ENCODE measurements around the gene STAC3. TPM values are rescaled to one million over a fixed set of nuclear protein-coding genes. Genes with fewer than 3 reads are reported as not detected.

The STAC3 gene
- total and polyA plus RNA-seq, 9 of the 15 experiments (the other 6 are each of a cell fraction or from before 2014, with no cell fraction given) = 0.45 to 6.4 (median 3.3) TPM

DNA sequence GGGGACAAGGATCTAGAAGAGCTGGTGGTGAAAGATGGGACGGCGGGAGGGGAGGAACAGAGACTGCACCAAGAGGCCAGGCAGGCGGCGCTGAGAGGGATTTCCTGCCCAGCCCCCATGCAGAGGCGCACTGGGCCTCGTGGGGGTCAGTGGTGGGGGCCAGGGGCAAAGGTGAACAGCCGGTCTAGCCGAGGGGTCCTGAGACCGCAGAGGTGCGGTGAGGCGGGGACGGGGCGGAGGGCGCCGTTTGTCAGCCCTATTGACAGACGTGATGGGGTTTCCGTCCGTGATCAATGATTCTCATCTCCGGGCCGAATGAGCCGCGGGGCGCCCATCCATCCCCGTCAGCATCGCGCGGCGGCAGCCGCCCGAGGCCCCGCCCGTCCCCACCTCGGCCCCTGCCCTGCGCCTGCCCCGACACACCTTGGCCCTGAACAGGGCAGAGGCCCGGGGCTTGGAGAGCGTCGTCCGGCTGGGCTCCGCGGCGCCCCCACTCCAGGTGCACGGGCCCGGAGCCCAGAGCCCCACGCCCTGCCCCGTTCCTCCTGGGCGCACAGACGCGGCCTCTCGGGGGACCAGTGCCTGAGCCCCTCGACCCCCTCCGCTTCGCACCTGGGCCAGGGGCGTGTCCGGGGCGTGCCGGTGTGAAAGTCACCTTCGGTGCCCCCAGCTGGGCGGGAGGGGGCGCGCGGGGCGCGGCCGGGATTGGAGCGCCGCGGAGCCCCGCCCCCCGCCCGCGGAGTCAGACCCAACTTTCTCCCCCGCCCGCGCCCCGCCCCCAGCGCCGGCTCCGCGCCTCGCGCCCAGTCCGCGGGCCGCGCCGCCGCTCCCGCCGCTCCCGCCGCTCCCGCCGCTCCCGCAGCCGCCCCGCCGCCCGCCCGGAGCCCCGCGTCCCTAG is 34.7 kb downstream of the STAC3 start, which contains the start of gene NXPH4:
TSS of gene NXPH4 (plus strand) at position 781 of the 898 bp plus-strand sequence. CDS start 176 bp downstream, outside the sequence.
- Histone ChIP-seq H3K4me3 (peak within 1 kb of the TSS; percentile 39), H3K9me1 (ENCODE audit: control insufficient read depth, insufficient read depth, low read length) (peaks cover 3% of the 10 kb centered on the region), H3K9ac (ENCODE audit: insufficient read depth in 1 of 2, low read depth in 2 of 2, low read length in 2 of 2) (peak within 1 kb of the TSS in 1 of 2 experiments; percentile 90; a peak in 2 of 4 replicates), H3K4me1 (replicated peaks in 1 of 2; ENCODE audit: control insufficient read depth in 2 of 2, insufficient read depth in 2 of 2, low read length in 2 of 2) (peaks cover 17 to 57% of the 10 kb centered on the region in 2 experiments; a peak in 4 of 5 replicates), H3K9me3 (replicated peaks; ENCODE audit: control insufficient read depth, insufficient read depth, low read depth, low read length) (no peaks in the 10 kb centered on the region), H4K20me1 (replicated peaks; ENCODE audit: control insufficient read depth, insufficient read depth, low read length) (peaks cover 13% of the 10 kb centered on the region; the same call in 1 of the 2 replicates), H3K27me3 (ENCODE audit: control insufficient read depth in 2 of 2, insufficient read depth in 2 of 2, low read length in 2 of 2) (peaks cover 44 to 71% of the 10 kb centered on the region in 2 experiments), H3K27ac (ENCODE audit: extremely low read depth, low read depth, low read length) (no peak within 1 kb of the TSS), H2AFZ (ENCODE audit: low read depth, low read length) (peak within 1 kb of the TSS; percentile 82), H3K36me3 (ENCODE audit: control insufficient read depth, insufficient read depth, low read length) (no peaks in the 10 kb centered on the region), H3K4me2 (ENCODE audit: insufficient read depth, low read length) (peak within 1 kb of the TSS; percentile 76), H3K79me2 (ENCODE audit: control insufficient read depth, insufficient read depth, low read length) (no peaks in the 10 kb centered on the region)
- BruUV-seq (replicated peaks) = no TSS peak
- ATAC-seq (peak; percentile 23), FAIRE-seq (no peak), DNase-seq (ENCODE audit: extremely low read depth in 1 of 4, low spot score in 3 of 4) (peak; percentile 72 to 95 (median 90))
- WGBS (ENCODE audit: insufficient coverage, low coverage, missing lambda C conversion rate) = 3% methylated on average over 28 of the region's 102 CpGs
- intact Hi-C loops (cut with micrococcal nuclease) (no loop called here), in situ Hi-C loops (cut with MboI) (no loop called here)
- CTCF ChIA-PET (ENCODE audit: low intra/inter-chr PET ratio) = interaction anchor here (0.7 to 7.2 kb wide), 2 partner anchors 22 to 28 kb away, joined by 4 to 186 read pairs; a partner anchor contains a TSS
- POLR2A ChIA-PET = interaction anchor here (0.6 to 2.2 kb wide), 4 partner anchors 13 to 406 kb away, joined by 3 to 8 read pairs (median 3); partner anchors contain the start of gene SHMT2
- TF ChIP-seq HDAC1 (IDR thresholded peaks at IDR 0.05) (peak in 1 of 2 experiments; percentile 38; a peak in 1 of 4 replicates), DDX20 (tag; IDR thresholded peaks at IDR 0.05; ENCODE audit: low read depth) (no peak), KLF6 (CRISPR knock-in tag; IDR thresholded peaks at IDR 0.05; ENCODE audit: borderline replicate concordance) (no peak), NR2C2 (CRISPR knock-in tag; IDR thresholded peaks at IDR 0.05) (no peak), NR2C2 (tag; IDR thresholded peaks at IDR 0.05) (0 out of 2 replicates have a peak, but pooled peaks have one; percentile 32), RB1 (IDR thresholded peaks at IDR 0.05; ENCODE audit: low read depth) (0 out of 2 replicates have a peak, but pooled peaks have one; percentile 25), MEIS2 (IDR thresholded peaks at IDR 0.05; ENCODE audit: partially characterized antibody) (peak; percentile 44), FOXJ2 (tag; IDR thresholded peaks at IDR 0.05) (no peak), L3MBTL2 (IDR thresholded peaks at IDR 0.05) (peak; percentile 86), ESRRA (IDR thresholded peaks at IDR 0.05; ENCODE audit: borderline replicate concordance, low read depth) (peak; percentile 87), KDM5B (IDR thresholded peaks at IDR 0.05; ENCODE audit: insufficient replicate concordance, low read depth, low read length) (no peak), MAZ (CRISPR knock-in tag; conservative IDR thresholded peaks at IDR 0.05 in 1 of 2, IDR thresholded peaks at IDR 0.05 in 1 of 2) (peak in 1 of 2 experiments; percentile 43; a peak in 2 of 4 replicates)
- TF ChIP-seq, protein P1, sequence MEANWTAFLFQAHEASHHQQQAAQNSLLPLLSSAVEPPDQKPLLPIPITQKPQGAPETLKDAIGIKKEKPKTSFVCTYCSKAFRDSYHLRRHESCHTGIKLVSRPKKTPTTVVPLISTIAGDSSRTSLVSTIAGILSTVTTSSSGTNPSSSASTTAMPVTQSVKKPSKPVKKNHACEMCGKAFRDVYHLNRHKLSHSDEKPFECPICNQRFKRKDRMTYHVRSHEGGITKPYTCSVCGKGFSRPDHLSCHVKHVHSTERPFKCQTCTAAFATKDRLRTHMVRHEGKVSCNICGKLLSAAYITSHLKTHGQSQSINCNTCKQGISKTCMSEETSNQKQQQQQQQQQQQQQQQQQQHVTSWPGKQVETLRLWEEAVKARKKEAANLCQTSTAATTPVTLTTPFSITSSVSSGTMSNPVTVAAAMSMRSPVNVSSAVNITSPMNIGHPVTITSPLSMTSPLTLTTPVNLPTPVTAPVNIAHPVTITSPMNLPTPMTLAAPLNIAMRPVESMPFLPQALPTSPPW (CRISPR knock-in tag; IDR thresholded peaks at IDR 0.05) = peak; percentile 73
- TF ChIP-seq, protein P2, sequence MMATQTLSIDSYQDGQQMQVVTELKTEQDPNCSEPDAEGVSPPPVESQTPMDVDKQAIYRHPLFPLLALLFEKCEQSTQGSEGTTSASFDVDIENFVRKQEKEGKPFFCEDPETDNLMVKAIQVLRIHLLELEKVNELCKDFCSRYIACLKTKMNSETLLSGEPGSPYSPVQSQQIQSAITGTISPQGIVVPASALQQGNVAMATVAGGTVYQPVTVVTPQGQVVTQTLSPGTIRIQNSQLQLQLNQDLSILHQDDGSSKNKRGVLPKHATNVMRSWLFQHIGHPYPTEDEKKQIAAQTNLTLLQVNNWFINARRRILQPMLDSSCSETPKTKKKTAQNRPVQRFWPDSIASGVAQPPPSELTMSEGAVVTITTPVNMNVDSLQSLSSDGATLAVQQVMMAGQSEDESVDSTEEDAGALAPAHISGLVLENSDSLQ (IDR thresholded peaks at IDR 0.05) = 0 out of 2 replicates have a peak, but pooled peaks have one; percentile 7
- TF ChIP-seq, protein P3, sequence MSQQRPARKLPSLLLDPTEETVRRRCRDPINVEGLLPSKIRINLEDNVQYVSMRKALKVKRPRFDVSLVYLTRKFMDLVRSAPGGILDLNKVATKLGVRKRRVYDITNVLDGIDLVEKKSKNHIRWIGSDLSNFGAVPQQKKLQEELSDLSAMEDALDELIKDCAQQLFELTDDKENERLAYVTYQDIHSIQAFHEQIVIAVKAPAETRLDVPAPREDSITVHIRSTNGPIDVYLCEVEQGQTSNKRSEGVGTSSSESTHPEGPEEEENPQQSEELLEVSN (IDR thresholded peaks at IDR 0.05; ENCODE audit: borderline replicate concordance in 1 of 2, extremely low read depth in 1 of 2, insufficient read depth in 1 of 2, insufficient read length in 1 of 2, low read depth in 1 of 2, low read length in 1 of 2, poor library complexity in 1 of 2, severe bottlenecking in 1 of 2) = peak in 1 of 2 experiments; percentile 37
